ENCODE measurements around the gene GJA4. TPM values are rescaled to one million over a fixed set of nuclear protein-coding genes. Genes with fewer than 3 reads are reported as not detected.

GJA4 gene
- polyA plus RNA-seq, 1 donor from 2014 or later, result not detected

GRCh38 chr1:34747638-34747941 is 45.2 kb upstream of the GJA4 start:
- Histone ChIP-seq H3K9me2 (ENCODE audit: insufficient read depth, low read length) (no peaks in the 10 kb centered on the region), H3K4me2 (ENCODE audit: low read length) (no peak overlapping the region), H3K27me3 (ENCODE audit: insufficient read depth, low read depth, low read length) (no peaks in the 10 kb centered on the region), H3K9me3 (ENCODE audit: low read length) (no peaks in the 10 kb centered on the region), H3K36me3 (ENCODE audit: insufficient read depth, low read length) (no peaks in the 10 kb centered on the region), H4K20me1 (ENCODE audit: insufficient read depth) (no peaks in the 10 kb centered on the region), H3K4me3 (ENCODE audit: low read length) (no peak overlapping the region), H3K79me2 (replicated peaks; ENCODE audit: insufficient read depth, low read length) (no peaks in the 10 kb centered on the region), H3K27ac (ENCODE audit: low read length) (no peak overlapping the region), H3K9ac (ENCODE audit: low read length) (no peak overlapping the region), H2AFZ (ENCODE audit: low read depth, low read length) (no peak overlapping the region), H3F3A (ENCODE audit: insufficient read depth, low read length, poor library complexity, severe bottlenecking) (no peaks in the 10 kb centered on the region)
- no peak for TF ChIP-seq SMC3 (conservative IDR thresholded peaks at IDR 0.05; ENCODE audit: poor library complexity)
- TF ChIP-seq EP300 (conservative IDR thresholded peaks at IDR 0.05; ENCODE audit: poor library complexity, severe bottlenecking), result no peak

DNA sequence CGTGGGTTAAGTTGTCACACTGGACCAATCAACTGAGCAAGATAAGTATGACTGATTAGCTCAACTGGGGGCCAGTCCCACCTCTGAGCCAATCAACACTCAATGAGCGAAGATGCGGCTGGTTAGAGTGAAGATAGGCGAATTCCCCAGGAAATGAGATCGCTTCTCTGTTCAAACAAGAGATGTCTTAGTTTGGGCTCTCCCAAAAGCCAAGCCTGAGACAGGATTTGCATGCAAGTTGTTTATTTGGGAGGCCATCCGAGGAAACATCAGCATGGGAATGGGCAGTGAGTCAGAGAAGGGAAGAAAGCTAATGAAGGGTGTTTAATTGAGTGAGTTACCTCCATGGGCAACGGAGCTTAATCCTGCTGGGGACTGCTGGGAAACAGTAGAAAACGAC is 42.8 kb upstream of the GJA4 start:
- H4K20me1 ChIP-seq (ENCODE audit: insufficient read depth), result no peaks in the 10 kb centered on the region
- H2AFZ ChIP-seq (ENCODE audit: low read depth, low read length), result no peak overlapping the region
- no peak overlapping the region for H3K4me3 ChIP-seq (ENCODE audit: low read length)
- H3K4me2 ChIP-seq (ENCODE audit: low read length), result no peak overlapping the region
- no peaks in the 10 kb centered on the region for H3K36me3 ChIP-seq (ENCODE audit: insufficient read depth, low read length)
- H3F3A ChIP-seq (ENCODE audit: insufficient read depth, low read length, poor library complexity, severe bottlenecking), result no peaks in the 10 kb centered on the region
- no peak overlapping the region for H3K9ac ChIP-seq (ENCODE audit: low read length)
- no peak for TF ChIP-seq TAF1 (IDR thresholded peaks at IDR 0.05; ENCODE audit: low read depth)
- no peak for TF ChIP-seq SMC3 (conservative IDR thresholded peaks at IDR 0.05; ENCODE audit: poor library complexity)
- no peak for TF ChIP-seq CTCF (IDR thresholded peaks at IDR 0.05; ENCODE audit: poor library complexity, severe bottlenecking)
- no peak for TF ChIP-seq POLR2AphosphoS5 (IDR thresholded peaks at IDR 0.05)
- no peak for TF ChIP-seq MXI1 (conservative IDR thresholded peaks at IDR 0.05; ENCODE audit: poor library complexity, severe bottlenecking)
- TF ChIP-seq EZH2 (IDR thresholded peaks at IDR 0.05; ENCODE audit: borderline replicate concordance, insufficient read depth, low read length, poor library complexity, severe bottlenecking), result no peak
- TF ChIP-seq RAD21 (conservative IDR thresholded peaks at IDR 0.05), result no peak
- no peak for TF ChIP-seq REST (IDR thresholded peaks at IDR 0.05; ENCODE audit: borderline replicate concordance)
- no peak for TF ChIP-seq EP300 (conservative IDR thresholded peaks at IDR 0.05; ENCODE audit: poor library complexity, severe bottlenecking)
- H3K9me3 ChIP-seq (ENCODE audit: low read length), result no peaks in the 10 kb centered on the region
- no peaks in the 10 kb centered on the region for H3K9me2 ChIP-seq (ENCODE audit: insufficient read depth, low read length)
- no peaks in the 10 kb centered on the region for H3K27me3 ChIP-seq (ENCODE audit: insufficient read depth, low read depth, low read length)
- H3K27ac ChIP-seq (ENCODE audit: low read length), result no peak overlapping the region
- H3K79me2 ChIP-seq (replicated peaks; ENCODE audit: insufficient read depth, low read length), result no peaks in the 10 kb centered on the region

GRCh38 chr1:34750610-34751009 is 42.2 kb upstream of the GJA4 start:
- no peaks in the 10 kb centered on the region for H4K20me1 ChIP-seq (ENCODE audit: insufficient read depth)
- no peak overlapping the region for H3K4me3 ChIP-seq (ENCODE audit: low read length)
- no peaks in the 10 kb centered on the region for H3F3A ChIP-seq (ENCODE audit: insufficient read depth, low read length, poor library complexity, severe bottlenecking)
- H3K4me2 ChIP-seq (ENCODE audit: low read length), result no peak overlapping the region
- H3K9me3 ChIP-seq (ENCODE audit: low read length), result no peaks in the 10 kb centered on the region
- H3K79me2 ChIP-seq (replicated peaks; ENCODE audit: insufficient read depth, low read length), result no peaks in the 10 kb centered on the region
- H3K9me2 ChIP-seq (ENCODE audit: insufficient read depth, low read length), result no peaks in the 10 kb centered on the region
- no peak overlapping the region for H2AFZ ChIP-seq (ENCODE audit: low read depth, low read length)
- H3K27ac ChIP-seq (ENCODE audit: low read length), result no peak overlapping the region
- no peaks in the 10 kb centered on the region for H3K36me3 ChIP-seq (ENCODE audit: insufficient read depth, low read length)
- TF ChIP-seq POLR2AphosphoS5 (IDR thresholded peaks at IDR 0.05) (no peak), MXI1 (conservative IDR thresholded peaks at IDR 0.05; ENCODE audit: poor library complexity, severe bottlenecking) (no peak), TAF1 (IDR thresholded peaks at IDR 0.05; ENCODE audit: low read depth) (no peak), SMC3 (conservative IDR thresholded peaks at IDR 0.05; ENCODE audit: poor library complexity) (no peak), EZH2 (IDR thresholded peaks at IDR 0.05; ENCODE audit: borderline replicate concordance, insufficient read depth, low read length, poor library complexity, severe bottlenecking) (no peak), EP300 (conservative IDR thresholded peaks at IDR 0.05; ENCODE audit: poor library complexity, severe bottlenecking) (no peak), CTCF (IDR thresholded peaks at IDR 0.05; ENCODE audit: poor library complexity, severe bottlenecking) (no peak), REST (IDR thresholded peaks at IDR 0.05; ENCODE audit: borderline replicate concordance) (no peak), RAD21 (conservative IDR thresholded peaks at IDR 0.05) (no peak)
- H3K9ac ChIP-seq (ENCODE audit: low read length), result no peak overlapping the region
- no peaks in the 10 kb centered on the region for H3K27me3 ChIP-seq (ENCODE audit: insufficient read depth, low read depth, low read length)

Data from neural cell (in vitro differentiated cells).